Tibial nerve (tissue), 4 donors: Measurements from ENCODE around the gene TEKT3. TPM values are rescaled to one million over a fixed set of nuclear protein-coding genes. Genes with fewer than 3 reads are reported as not detected.
A peak's percentile ranks its signal among the peaks of the same experiment; 100 is the strongest.

Experiments
- DNase-seq, 2 donors: peaks; one replicate each; pipeline ENCODE4 v3.0.0-alpha.2; 2019; ENCODE audit warnings: low spot score in 2 of 2
- H3K27ac ChIP-seq, 4 donors: fragments of 200-600 bp; sonication (generic) in 3 of 4; one replicate each; pipeline ENCODE4 v1.5.1; 2017 to 2019; ENCODE audit warnings: mild to moderate bottlenecking in 1 of 4
- H3K27me3 ChIP-seq, 2 donors: fragments of 200-600 bp; sonication (generic) in 1 of 2; one replicate each; pipeline versions ENCODE4 v1.5.1 to v1.6.0; 2017 to 2019
- H3K36me3 ChIP-seq, 3 donors: fragments of 200-600 bp; sonication (generic); one replicate each; pipeline ENCODE4 v1.5.1; 2018 to 2019
- H3K4me1 ChIP-seq, 4 donors: fragments of 200-600 bp; sonication (generic) in 3 of 4; one replicate each; pipeline ENCODE4 v1.5.1; 2017 to 2019
- H3K4me3 ChIP-seq, 4 donors: fragments of 200-600 bp; sonication (generic) in 3 of 4; one replicate each; pipeline ENCODE4 v1.5.1; 2017 to 2019; ENCODE audit warnings: mild to moderate bottlenecking in 1 of 4, moderate library complexity in 1 of 4
- H3K9me3 ChIP-seq, 4 donors: fragments of 200-600 bp; sonication (generic) in 3 of 4; one replicate each; pipeline ENCODE4 v1.5.1; 2017 to 2019
- CTCF ChIP-seq, 5 experiments: fragments of 200-600 bp in 3 of 5; fragments of 450-650 bp in 2 of 5; sonication (generic) in 3 of 5; IDR thresholded peaks; one replicate each; pipeline ENCODE4 v1.5.1; 2016 to 2019; ENCODE audit warnings: antibody characterized with exemption in 5 of 5, mild to moderate bottlenecking in 3 of 5, moderate library complexity in 2 of 5
- EP300 ChIP-seq, 2 donors: sonication (generic); formaldehyde crosslinking; IDR thresholded peaks; one replicate each; pipeline ENCODE4 v1.6.1; 2017; ENCODE audit warnings: antibody characterized with exemption in 2 of 2, mild to moderate bottlenecking in 1 of 2
- POLR2A ChIP-seq, 2 donors: fragments of 450-650 bp; IDR thresholded peaks; one replicate each; pipeline ENCODE4 v1.6.1; 2017; ENCODE audit warnings: antibody characterized with exemption in 2 of 2, mild to moderate bottlenecking in 2 of 2, moderate library complexity in 2 of 2
- WGBS, 2 donors: methylation state at CpG; one replicate each; pipeline ENCODE4 v1.1.5; 2018; 5-methylcytosine and 5-hydroxymethylcytosine counted together
- total RNA-seq, 4 donors: library from RNA; depleted of rRNA; stranded (reverse); fragments of >200 nt; gene quantifications; one replicate each; pipeline ENCODE4 v1.1.0, GENCODE V29; 2016

Gene TEKT3
- total RNA-seq, 4 donors from 2014 or later: 0.20 to 3.7 (median 1.0) TPM

DNA sequence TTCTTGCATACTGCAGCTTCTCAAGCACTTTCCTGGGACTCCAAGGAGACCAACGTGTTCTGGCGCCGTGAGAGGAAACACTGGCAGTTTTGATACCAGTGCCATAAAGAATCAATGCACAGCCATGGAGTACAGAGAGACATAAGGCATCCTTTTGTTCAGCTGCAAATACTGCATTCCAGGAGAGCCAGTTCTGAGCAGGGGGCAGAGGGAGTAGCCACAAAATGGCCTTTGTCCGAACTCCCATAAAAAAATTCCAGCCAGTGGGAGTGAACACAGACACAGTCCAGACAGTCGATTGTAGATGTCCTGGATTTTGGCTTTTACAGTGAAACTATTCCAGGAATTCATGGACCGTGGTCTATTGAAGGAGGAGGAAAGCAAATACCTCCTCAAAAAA, 36.2 kb upstream of the TEKT3 start:
- H3K36me3 ChIP-seq: no peaks in the 10 kb centered on the region
- TF ChIP-seq POLR2A (IDR thresholded peaks at IDR 0.05) (peak in 1 of 2 donors; percentile 6), CTCF (IDR thresholded peaks at IDR 0.05) (no peak), EP300 (IDR thresholded peaks at IDR 0.05) (peak in 1 of 2 donors; percentile 90)
- 15 to 26% methylated on average over 6 of the region's 6 CpGs for WGBS, 2 donors
- H3K27me3 ChIP-seq: no peaks in the 10 kb centered on the region
- no peak for DNase-seq
- H3K27ac ChIP-seq: peak overlapping the region in 3 of 4 donors; percentile 54 to 83 (median 83)
- H3K4me3 ChIP-seq: no peak overlapping the region
- peaks cover 0 to 21% (median 5%) of the 10 kb centered on the region in 4 donors for H3K4me1 ChIP-seq
- H3K9me3 ChIP-seq: no peaks in the 10 kb centered on the region

DNA sequence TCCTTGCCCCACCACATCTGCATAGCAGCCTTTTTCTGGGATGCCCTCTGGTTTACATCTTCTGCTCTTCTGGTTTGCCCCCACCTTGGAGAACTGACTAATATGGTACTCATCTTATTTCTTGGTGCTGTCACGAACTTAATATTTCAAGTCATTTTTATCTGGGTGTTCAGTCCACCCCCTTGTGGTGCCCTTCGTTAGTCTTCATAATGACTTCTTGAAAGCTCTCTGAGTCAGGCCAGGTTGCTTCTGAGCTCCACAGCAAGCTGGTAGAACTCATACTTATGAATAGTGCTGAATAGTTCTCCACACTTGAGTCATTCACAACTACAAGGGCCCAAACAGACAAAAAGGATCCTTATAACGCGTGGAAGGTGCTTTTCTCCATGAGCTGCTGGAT, 35.8 kb upstream of the TEKT3 start:
- H3K36me3 ChIP-seq: no peaks in the 10 kb centered on the region
- no peak for DNase-seq
- peaks cover 0 to 21% (median 5%) of the 10 kb centered on the region in 4 donors for H3K4me1 ChIP-seq
- no peaks in the 10 kb centered on the region for H3K27me3 ChIP-seq
- TF ChIP-seq CTCF (IDR thresholded peaks at IDR 0.05) (peak in 4 of 5 experiments; percentile 5 to 19 (median 16)), POLR2A (IDR thresholded peaks at IDR 0.05) (peak in 1 of 2 donors; percentile 3), EP300 (IDR thresholded peaks at IDR 0.05) (no peak)
- 39 to 51% methylated on average over 4 of the region's 4 CpGs for WGBS, 2 donors
- no peak overlapping the region for H3K4me3 ChIP-seq
- peak overlapping the region; percentile 16 to 83 (median 68) for H3K27ac ChIP-seq
- H3K9me3 ChIP-seq: no peaks in the 10 kb centered on the region

DNA sequence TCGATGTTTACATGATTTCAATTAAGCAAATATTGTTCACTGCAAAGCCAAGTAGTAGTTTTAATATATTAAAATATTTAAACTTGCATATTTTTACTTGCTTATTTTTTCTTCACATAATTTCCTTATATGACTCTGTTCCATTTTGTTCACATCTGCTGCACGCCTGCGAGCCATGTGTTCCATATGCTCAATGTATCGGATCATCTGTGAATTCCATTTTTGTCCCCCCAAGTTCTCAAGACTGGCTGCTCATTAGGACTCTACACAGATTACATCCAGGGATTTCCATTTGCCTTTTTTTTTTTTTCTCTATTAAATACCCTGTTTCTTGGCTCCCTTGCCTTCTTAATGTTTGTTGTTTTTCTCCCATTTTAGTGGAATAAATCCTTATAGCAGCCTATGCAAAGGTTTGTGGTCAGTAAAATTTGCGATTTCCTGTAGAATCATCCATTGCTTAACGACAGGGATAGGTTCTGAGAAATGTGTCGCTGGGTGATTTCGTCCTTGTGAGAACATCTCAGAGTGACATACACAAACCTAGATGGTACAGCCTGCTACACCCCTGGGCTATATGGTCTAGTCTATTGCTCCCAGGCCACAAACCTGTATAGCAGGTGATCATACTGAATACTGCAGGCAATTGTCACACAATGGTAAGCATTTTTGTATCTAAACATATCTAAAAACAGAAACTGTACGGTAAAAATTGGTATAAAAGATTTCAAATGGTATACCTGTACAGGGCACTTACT, 30.2 kb upstream of the TEKT3 start:
- WGBS, 2 donors: 90 to 96% methylated on average over 9 of the region's 9 CpGs

GRCh38 chr17:15368600-15368999, 27.2 kb upstream of the TEKT3 start:
- WGBS, 2 donors: 73 to 78% methylated on average over 2 of the region's 2 CpGs
- Histone ChIP-seq H3K9me3 (no peaks in the 10 kb centered on the region), H3K4me3 (no peak overlapping the region), H3K36me3 (no peaks in the 10 kb centered on the region), H3K27ac (no peak overlapping the region), H3K4me1 (no peaks in the 10 kb centered on the region), H3K27me3 (no peaks in the 10 kb centered on the region)
- DNase-seq: no peak
- TF ChIP-seq POLR2A (IDR thresholded peaks at IDR 0.05): no peak
- no peak for TF ChIP-seq CTCF (IDR thresholded peaks at IDR 0.05)
- TF ChIP-seq EP300 (IDR thresholded peaks at IDR 0.05): no peak

More for the DNA sequence above, 30.2 kb upstream of the TEKT3 start:
- no peaks in the 10 kb centered on the region for H3K27me3 ChIP-seq
- DNase-seq: no peak
- TF ChIP-seq POLR2A (IDR thresholded peaks at IDR 0.05) (no peak), CTCF (IDR thresholded peaks at IDR 0.05) (no peak), EP300 (IDR thresholded peaks at IDR 0.05) (no peak)
- no peaks in the 10 kb centered on the region for H3K36me3 ChIP-seq
- H3K27ac ChIP-seq: no peak overlapping the region
- no peak overlapping the region for H3K4me3 ChIP-seq
- H3K9me3 ChIP-seq: no peaks in the 10 kb centered on the region
- H3K4me1 ChIP-seq: peaks cover 0 to 2% (median 0%) of the 10 kb centered on the region in 4 donors

GRCh38 chr17:15366026-15366425, 24.6 kb upstream of the TEKT3 start:
- no peaks in the 10 kb centered on the region for H3K36me3 ChIP-seq
- no peaks in the 10 kb centered on the region for H3K27me3 ChIP-seq
- H3K4me1 ChIP-seq: no peaks in the 10 kb centered on the region
- TF ChIP-seq EP300 (IDR thresholded peaks at IDR 0.05) (no peak), CTCF (IDR thresholded peaks at IDR 0.05) (no peak), POLR2A (IDR thresholded peaks at IDR 0.05) (no peak)
- H3K4me3 ChIP-seq: no peak overlapping the region
- DNase-seq: no peak
- no peaks in the 10 kb centered on the region for H3K9me3 ChIP-seq
- H3K27ac ChIP-seq: no peak overlapping the region
- WGBS, 2 donors: 92 to 96% methylated on average over 4 of the region's 4 CpGs
